Adrenal gland (tissue), 12 donors: ENCODE data around the gene PDCD4. TPM values are rescaled to one million over a fixed set of nuclear protein-coding genes. Genes with fewer than 3 reads are reported as not detected.
A peak's percentile ranks its signal among the peaks of the same experiment; 100 is the strongest.
"Not testable (repeated sequence)": the region's sequence is repeated elsewhere in the genome, so short reads cannot be mapped to it uniquely, and the experiment has no call there.

Experiments
- DNase-seq, 7 donors: peaks; one replicate each; pipeline ENCODE4 v3.0.0-alpha.2; 2019 to 2020
- H3K27ac ChIP-seq, 5 donors: fragments of 200-600 bp; sonication (generic) in 4 of 5; 1 replicate in 3 of 5; 2 replicates in 2 of 5; pipeline versions ENCODE4 v1.5.1 to v1.8.0; 2016 to 2020; ENCODE audit warnings: mild to moderate bottlenecking in 1 of 5
- H3K27me3 ChIP-seq: fragments of 200-600 bp; 2 replicates; pipeline ENCODE4 v1.8.0; 2021
- H3K36me3 ChIP-seq, 2 donors: fragments of 200-600 bp; replicated peaks in 1 of 2; 1 replicate in 1 of 2; 2 replicates in 1 of 2; pipeline versions ENCODE4 v1.5.1 to v1.8.0; 2018 to 2022
- H3K4me1 ChIP-seq, 2 donors: fragments of 200-600 bp; replicated peaks in 1 of 2; 1 replicate in 1 of 2; 2 replicates in 1 of 2; pipeline versions ENCODE4 v1.5.1 to v1.8.0; 2018 to 2021
- H3K4me3 ChIP-seq, 4 donors: fragments of 200-600 bp; sonication (generic) in 3 of 4; one replicate each; pipeline ENCODE4 v1.5.1; 2016 to 2018
- H3K9me3 ChIP-seq, 3 donors: fragments of 200-600 bp; sonication (generic) in 1 of 3; replicated peaks in 1 of 3; 1 replicate in 2 of 3; 2 replicates in 1 of 3; pipeline versions ENCODE4 v1.5.1 to v1.8.0; 2016 to 2021
- CTCF ChIP-seq, 6 experiments: fragments of 450-650 bp in 4 of 6; fragments of 200-600 bp in 2 of 6; sonication (generic) in 1 of 6; IDR thresholded peaks; 1 replicate in 5 of 6; 2 replicates in 1 of 6; pipeline versions ENCODE4 v1.5.1 to v1.8.0; 2016 to 2021; ENCODE audit warnings: antibody characterized with exemption in 6 of 6, mild to moderate bottlenecking in 2 of 6, moderate library complexity in 1 of 6
- POLR2A ChIP-seq, 2 donors: fragments of 450-650 bp; IDR thresholded peaks; one replicate each; pipeline ENCODE4 v1.6.1; 2017; ENCODE audit warnings: antibody characterized with exemption in 2 of 2, mild to moderate bottlenecking in 2 of 2, moderate library complexity in 1 of 2
- WGBS, 4 donors: extraction: QIAGEN DNeasy Blood & Tissue Kit in 2 of 4; methylation state at CpG; one replicate each; pipeline versions ENCODE4 v1.1.5 to v1.1.7; 2013 to 2017; 5-methylcytosine and 5-hydroxymethylcytosine counted together
- intact Hi-C, 2 donors: fragments of 100-400 bp; cut with DNase I; formaldehyde crosslinking; loops; one replicate each; pipeline versions ENCODE4 v1.14.1 to v1.15.0; 2022 to 2023
- polyA plus RNA-seq, 3 donors: library from polyadenylated mRNA; stranded (reverse); fragments of 200-250 nt in 2 of 3; fragments of 350-450 nt in 1 of 3; fragmentation: Illumina TruSeq in 1 of 3; extraction: RNeasy Lipid Tissue Mini Kit (QIAGEN cat#74804) in 1 of 3; gene quantifications; one replicate each; pipeline ENCODE4 v1.2.3, GENCODE V29; 2013 to 2014
- total RNA-seq, 9 donors: library from RNA; depleted of rRNA in 4 of 9; stranded (reverse); fragments of >200 nt in 4 of 9; fragments of 120-200 nt in 1 of 9; fragmentation: NEBNext Ultra II Directional in 1 of 9; extraction: Animal tissue kit (Norgen Biotek cat#: 25700) in 1 of 9; gene quantifications; one replicate each; pipeline versions ENCODE4 v1.1.0 to v1.2.4, GENCODE V29; 2013 to 2023
- donor health status: healthy with polysubstance abuse.
- donor health status: Bipolar disorder and iron deficiency.
- donor health status: DM: yes; HTN: yes; CAD: no.
- donor health status: DM: no; HTN: no; CAD: no.
- donor health status: DM: no; HTN: no; CAD: no.
- donor health status: DM: yes; HTN: yes; CAD: no.

Gene PDCD4
- total and polyA plus RNA-seq, 12 donors = 16.8 to 150 (median 44.8) TPM

DNA sequence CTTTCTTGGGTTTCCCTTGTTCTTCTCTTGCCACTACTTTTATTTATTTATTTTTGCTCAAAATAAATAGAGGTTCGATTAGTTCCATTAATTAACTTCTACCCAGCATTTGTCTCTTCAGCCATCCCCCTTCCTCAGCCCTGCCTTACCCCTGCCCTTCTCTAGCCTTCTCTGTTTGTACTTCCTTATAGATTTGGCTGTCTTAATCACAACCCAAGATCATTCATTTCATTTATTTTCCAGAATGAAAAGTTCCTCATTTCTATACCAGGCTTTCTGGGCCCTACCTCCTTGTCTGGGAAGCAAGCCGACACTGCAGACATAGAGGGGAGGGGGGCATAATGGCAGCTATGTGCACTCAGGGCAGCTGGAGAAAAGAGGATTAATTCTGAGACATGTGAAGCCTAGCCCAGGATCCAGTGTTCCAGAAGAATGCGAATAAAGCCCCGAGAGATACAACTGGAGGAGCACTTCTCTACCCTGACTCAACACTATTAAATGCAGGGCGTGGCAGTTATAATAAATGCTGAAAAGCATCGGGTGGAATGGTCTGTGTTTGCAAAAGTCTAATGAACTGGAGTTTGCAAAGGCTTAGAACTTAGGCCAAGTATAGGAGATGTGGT lies 6.4 kb upstream of the PDCD4 start:
- TF ChIP-seq POLR2A (IDR thresholded peaks at IDR 0.05) = no peak
- no peak for TF ChIP-seq CTCF (IDR thresholded peaks at IDR 0.05)
- Histone ChIP-seq H3K27ac (peak overlapping the region; percentile 3 to 67 (median 57)), H3K9me3 (no peaks in the 10 kb centered on the region), H3K4me3 (no peak overlapping the region), H3K27me3 (no peaks in the 10 kb centered on the region), H3K36me3 (no peaks in the 10 kb centered on the region), H3K4me1 (peaks cover 0 to 22% of the 10 kb centered on the region in 2 donors)
- 55 to 72% (median 64%) methylated on average over 6 of the region's 6 CpGs for WGBS, 4 donors
- DNase-seq = no peak
- intact Hi-C loops = no loop called here

- no peaks in the 10 kb centered on the region for H3K9me3 ChIP-seq
- H3K4me3 ChIP-seq = no peak overlapping the region
- WGBS, 4 donors = 66 to 84% (median 72%) methylated on average over 4 of the region's 4 CpGs
- H3K27ac ChIP-seq = peak overlapping the region in 2 of 5 donors; percentile 58 to 67
- intact Hi-C loops = no loop called here
- peaks cover 5 to 28% of the 10 kb centered on the region in 2 donors for H3K4me1 ChIP-seq
- H3K27me3 ChIP-seq = no peaks in the 10 kb centered on the region
- H3K36me3 ChIP-seq = no peaks in the 10 kb centered on the region
- TF ChIP-seq POLR2A (IDR thresholded peaks at IDR 0.05) = no peak
- TF ChIP-seq CTCF (IDR thresholded peaks at IDR 0.05) = no peak
- DNase-seq = no peak
Observed at GRCh38 chr10:110865809-110866482, 5.8 kb upstream of the PDCD4 start.

DNA sequence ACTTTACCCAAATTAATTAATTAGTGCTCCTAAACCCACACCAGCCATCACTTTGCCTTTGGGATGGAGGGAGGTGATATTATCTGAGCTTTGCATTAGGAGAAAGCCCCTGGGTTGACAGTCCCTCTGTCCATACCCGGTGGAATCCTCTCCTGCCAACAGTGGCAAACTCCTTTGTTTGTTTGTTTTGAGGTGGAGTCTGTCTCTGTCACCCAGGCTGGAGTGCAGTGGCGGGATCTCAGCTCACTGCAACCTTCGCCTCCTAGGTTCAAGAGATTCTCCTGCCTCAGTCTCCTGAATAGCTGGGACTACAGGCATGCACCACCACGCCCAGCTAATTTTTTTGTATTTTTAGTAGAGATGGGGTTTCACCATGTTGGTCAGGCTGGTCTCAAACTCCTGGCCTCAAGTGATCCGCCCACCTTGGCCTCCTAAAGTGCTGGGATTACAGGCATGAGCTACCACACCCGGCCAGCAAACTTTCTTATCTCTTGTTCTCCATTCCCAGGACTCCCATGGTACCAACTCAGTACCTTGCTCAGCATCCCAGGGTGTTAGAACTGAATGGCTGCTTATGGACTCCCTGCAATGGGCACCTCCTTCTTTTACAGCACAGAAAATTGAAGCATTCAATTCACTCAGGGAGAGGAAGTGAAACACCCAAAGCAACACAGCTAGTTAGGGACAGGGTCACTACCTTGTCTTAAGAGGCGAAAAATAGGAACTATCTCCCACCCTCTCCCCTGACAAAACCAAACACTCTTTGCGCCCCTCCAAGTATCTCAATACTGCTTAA lies 4.5 kb upstream of the PDCD4 start:
- WGBS, 4 donors = 83 to 90% (median 87%) methylated on average over 8 of the region's 8 CpGs
- not testable (repeated sequence) for H3K36me3 ChIP-seq

GRCh38 chr10:110867807-110868465 lies 3.8 kb upstream of the PDCD4 start:
- peak overlapping the region in 3 of 5 donors; percentile 13 to 69 (median 44) for H3K27ac ChIP-seq
- DNase-seq = no peak
- H3K27me3 ChIP-seq = no peaks in the 10 kb centered on the region
- intact Hi-C loops = no loop called here
- H3K4me1 ChIP-seq = peaks cover 8 to 31% of the 10 kb centered on the region in 2 donors
- H3K9me3 ChIP-seq = no peaks in the 10 kb centered on the region
- 69 to 82% (median 71%) methylated on average over 4 of the region's 4 CpGs for WGBS, 4 donors
- no peak overlapping the region for H3K4me3 ChIP-seq
- TF ChIP-seq CTCF (IDR thresholded peaks at IDR 0.05) (no peak), POLR2A (IDR thresholded peaks at IDR 0.05) (no peak)
- no peaks in the 10 kb centered on the region for H3K36me3 ChIP-seq

More for the DNA sequence above, 4.5 kb upstream of the PDCD4 start:
- DNase-seq, intact Hi-C loops, H3K27me3 ChIP-seq, H3K9me3 ChIP-seq, H3K4me3 ChIP-seq: not testable (repeated sequence)
- Histone ChIP-seq H3K4me1 (peaks cover 8 to 31% of the 10 kb centered on the region in 2 donors), H3K27ac (peak overlapping the region in 2 of 5 donors; percentile 13 to 69)
